IMR-90 (cell line): ENCODE results near the gene DUSP9. TPM values are rescaled to one million over a fixed set of nuclear protein-coding genes. Genes with fewer than 3 reads are reported as not detected.
A peak's percentile ranks its signal among the peaks of the same experiment; 100 is the strongest.

ENCODE experiments used
- ATAC-seq: fragments of 200-7000 bp; cut with Tn5 transposase; 2 replicates; pipeline ENCODE4 v1.9.1; 2020; ENCODE audit warnings: low read depth, mild to moderate bottlenecking, moderate library complexity
- BruUV-seq: library from RNA; stranded (reverse); fragments of 400-500 nt; replicated peaks from 2 replicates; lab custom pipeline; 2021; lab: Mats Ljungman, UMichigan
- CTCF ChIA-PET: fragments of 300-600 bp; formaldehyde crosslinking; extraction: SDS; loops from one replicate; lab custom pipeline; 2021; ENCODE audit warnings: antibody characterized with exemption; lab: Yijun Ruan, JAX
- POLR2A ChIA-PET: fragments of 300-600 bp; sonication (Branson Sonifier 250); formaldehyde crosslinking; loops from one replicate; lab custom pipeline; 2022; ENCODE audit warnings: antibody characterized with exemption; ENCODE audit not compliant: unreplicated experiment; lab: Charles Lee
- DNase-seq: peaks from one replicate; pipeline ENCODE4 v3.0.0; 2013
- H2AFZ ChIP-seq: replicated peaks from 2 replicates; pipeline ENCODE3; 2013; ENCODE audit warnings: low read length, mild to moderate bottlenecking; ENCODE audit not compliant: poor library complexity
- H2AK5ac ChIP-seq: 2 replicates; pipeline ENCODE4 v1.6.1; 2013; ENCODE audit warnings: low read depth, low read length, inconsistent platforms
- H2AK9ac ChIP-seq: replicated peaks from 2 replicates; pipeline ENCODE3; 2013; ENCODE audit warnings: mild to moderate bottlenecking, low read depth, low read length, moderate library complexity; ENCODE audit not compliant: poor library complexity
- H2BK120ac ChIP-seq: 2 replicates; pipeline ENCODE4 v1.6.1; 2013; ENCODE audit warnings: low read depth, low read length, inconsistent platforms
- H2BK15ac ChIP-seq: 3 replicates; pipeline ENCODE4 v1.6.1; 2013; ENCODE audit warnings: low read depth, low read length, inconsistent platforms
- H2BK20ac ChIP-seq: 2 replicates; pipeline ENCODE4 v1.6.1; 2013; ENCODE audit warnings: low read depth, mild to moderate bottlenecking, inconsistent platforms, low read length, moderate library complexity
- H2BK5ac ChIP-seq: 2 replicates; pipeline ENCODE4 v1.6.1; 2013; ENCODE audit warnings: mild to moderate bottlenecking, low read depth, low read length, inconsistent platforms; ENCODE audit not compliant: poor library complexity, severe bottlenecking
- H3K14ac ChIP-seq: replicated peaks from 2 replicates; pipeline ENCODE4 v1.6.1; 2013; ENCODE audit warnings: low read depth, low read length, inconsistent platforms
- H3K18ac ChIP-seq: 2 replicates; pipeline ENCODE4 v1.6.1; 2013; ENCODE audit warnings: low read depth, low read length, control low read depth
- H3K23ac ChIP-seq: 2 replicates; pipeline ENCODE4 v1.6.1; 2013; ENCODE audit warnings: low read depth, low read length, inconsistent platforms
- H3K27ac ChIP-seq: 2 replicates; pipeline ENCODE4 v1.5.1; 2013; ENCODE audit warnings: mild to moderate bottlenecking, control low read depth, low read length; ENCODE audit not compliant: insufficient read depth
- H3K27me3 ChIP-seq: 2 replicates; pipeline ENCODE4 v1.6.1; 2013; ENCODE audit warnings: low read length; ENCODE audit not compliant: control insufficient read depth, insufficient read depth
- H3K36me3 ChIP-seq: 2 replicates; pipeline ENCODE4 v1.6.1; 2013; ENCODE audit warnings: low read length, mixed read lengths; ENCODE audit not compliant: control insufficient read depth, insufficient read depth
- H3K4ac ChIP-seq: 2 replicates; pipeline ENCODE4 v1.6.1; 2013; ENCODE audit warnings: low read depth, low read length, inconsistent platforms
- H3K4me1 ChIP-seq: 2 replicates; pipeline ENCODE4 v1.6.1; 2013; ENCODE audit warnings: low read length, mixed read lengths; ENCODE audit not compliant: control insufficient read depth, insufficient read depth
- H3K4me2 ChIP-seq: 2 replicates; pipeline ENCODE4 v1.6.1; 2013; ENCODE audit warnings: low read depth, mild to moderate bottlenecking, control low read depth, low read length, moderate library complexity
- H3K4me3 ChIP-seq: 2 replicates; pipeline ENCODE4 v1.5.1; 2013; ENCODE audit warnings: low read depth, mild to moderate bottlenecking, control low read depth, low read length, moderate library complexity; ENCODE audit not compliant: insufficient read depth
- H3K56ac ChIP-seq: 2 replicates; pipeline ENCODE4 v1.6.1; 2013; ENCODE audit warnings: low read length, inconsistent platforms; ENCODE audit not compliant: insufficient read depth; ENCODE audit errors: extremely low read depth
- H3K79me1 ChIP-seq, 2 experiments: 2 replicates each; pipeline ENCODE4 v1.6.1; 2013; ENCODE audit warnings: low read length in 2 of 2, inconsistent platforms in 1 of 2, low read depth in 1 of 2
- H3K9ac ChIP-seq: 2 replicates; pipeline ENCODE4 v1.6.1; 2013; ENCODE audit warnings: low read depth, low read length, control low read depth
- H3K9me1 ChIP-seq: 2 replicates; pipeline ENCODE4 v1.6.1; 2013; ENCODE audit warnings: low read length, inconsistent platforms; ENCODE audit not compliant: insufficient read depth
- H3K9me3 ChIP-seq: 2 replicates; pipeline ENCODE4 v1.6.1; 2013; ENCODE audit warnings: low read length; ENCODE audit not compliant: control insufficient read depth, insufficient read depth
- H4K20me1 ChIP-seq: 2 replicates; pipeline ENCODE4 v1.6.1; 2013; ENCODE audit warnings: low read length, inconsistent platforms; ENCODE audit not compliant: insufficient read depth
- H4K5ac ChIP-seq: 2 replicates; pipeline ENCODE4 v1.6.1; 2013; ENCODE audit warnings: mild to moderate bottlenecking, low read depth, low read length, control low read depth
- H4K8ac ChIP-seq, 2 experiments: 2 replicates each; pipeline ENCODE4 v1.6.1; 2013; ENCODE audit warnings: low read depth in 2 of 2, low read length in 2 of 2, control low read depth in 1 of 2, inconsistent platforms in 1 of 2
- H4K91ac ChIP-seq: 2 replicates; pipeline ENCODE4 v1.6.1; 2013; ENCODE audit warnings: low read depth, low read length, inconsistent platforms; ENCODE audit not compliant: insufficient read depth
- BHLHE40 ChIP-seq: fragments of 150-350 bp; IDR thresholded peaks from 2 replicates; pipeline ENCODE4 v1.6.1; 2016; ENCODE audit warnings: mild to moderate bottlenecking, low read depth, low read length
- CEBPB ChIP-seq: IDR thresholded peaks from 2 replicates; pipeline ENCODE4 v1.6.1; 2012; ENCODE audit warnings: low read depth, low read length, improper control_type of control experiment
- CTCF ChIP-seq: conservative IDR thresholded peaks from 2 replicates; pipeline ENCODE4 v1.5.1; 2012; ENCODE audit warnings: mild to moderate bottlenecking, low read depth, low read length, improper control_type of control experiment
- ELK1 ChIP-seq: fragments of 150-350 bp; IDR thresholded peaks from 2 replicates; pipeline ENCODE4 v1.6.1; 2016; ENCODE audit warnings: low read depth, mild to moderate bottlenecking, low read length, moderate library complexity, borderline replicate concordance
- FOS ChIP-seq: fragments of 150-350 bp; IDR thresholded peaks from 2 replicates; pipeline ENCODE4 v1.6.1; 2016; ENCODE audit warnings: low read depth, low read length
- MAFK ChIP-seq: IDR thresholded peaks from 2 replicates; pipeline ENCODE4 v1.6.1; 2012; ENCODE audit warnings: low read depth, low read length, improper control_type of control experiment
- MAZ ChIP-seq: IDR thresholded peaks from 2 replicates; pipeline ENCODE4 v1.6.1; 2012; ENCODE audit warnings: low read depth, mild to moderate bottlenecking, low read length, improper control_type of control experiment, moderate library complexity, borderline replicate concordance
- MXI1 ChIP-seq: IDR thresholded peaks from 2 replicates; pipeline ENCODE4 v1.6.1; 2012; ENCODE audit warnings: low read depth, mild to moderate bottlenecking, low read length, moderate library complexity, borderline replicate concordance
- POLR2A ChIP-seq: IDR thresholded peaks from 2 replicates; pipeline ENCODE4 v1.6.1; 2012; ENCODE audit warnings: mild to moderate bottlenecking, low read depth, low read length
- RCOR1 ChIP-seq: IDR thresholded peaks from 2 replicates; pipeline ENCODE4 v1.6.1; 2012; ENCODE audit warnings: mild to moderate bottlenecking, low read length, improper control_type of control experiment; ENCODE audit not compliant: insufficient replicate concordance
- SMC3 ChIP-seq: fragments of 150-350 bp; IDR thresholded peaks from 2 replicates; pipeline ENCODE4 v1.6.1; 2016; ENCODE audit warnings: low read depth, mild to moderate bottlenecking, antibody characterized with exemption, low read length, moderate library complexity
- WGBS, 2 experiments: methylation state at CpG; one replicate each; pipeline versions ENCODE4 v1.1.5 to v1.1.7; 2013; ENCODE audit warnings: missing lambda C conversion rate in 2 of 2; ENCODE audit not compliant: insufficient read length in 1 of 2; ENCODE audit errors: extremely low coverage in 2 of 2; 5-methylcytosine and 5-hydroxymethylcytosine counted together
- dilution Hi-C: fragments of 300-500 bp; cut with HindIII; formaldehyde crosslinking; loops from one replicate; pipeline ENCODE4 v1.14.3; 2018; ENCODE audit warnings: low sequenced_read_pairs; ENCODE audit not compliant: unreplicated experiment
- in situ Hi-C: fragments of 300-500 bp; cut with MboI; formaldehyde crosslinking; loops from 3 replicates; pipeline ENCODE4 v1.14.3; 2019; ENCODE audit warnings: low sequenced_read_pairs, inconsistent platforms, mixed read lengths
- intact Hi-C: fragments of 100-400 bp; cut with micrococcal nuclease; formaldehyde crosslinking; loops from 2 replicates; pipeline ENCODE4 v1.10.0; 2022
- polyA plus RNA-seq, 3 experiments: library from polyadenylated mRNA; depleted of rRNA; stranded (reverse); fragments of >200 nt; gene quantifications; 2 replicates each; pipeline ENCODE4 v1.2.3, GENCODE V29; 2012; ENCODE audit warnings: low replicate concordance in 1 of 3
- total RNA-seq: library from RNA; depleted of rRNA; stranded (reverse); fragments of >200 nt; gene quantifications from 2 replicates; pipeline ENCODE4 v1.2.3, GENCODE V29; 2012

DUSP9 gene
- total and polyA plus RNA-seq, 2 of the 4 experiments (the other 2 are of a cell fraction): under 0.01 to 0.09 TPM

GRCh38 chrX:153672531-153673427 lies 25.8 kb downstream of the DUSP9 start (continued):
- no peak for TF ChIP-seq RCOR1

- H3K4me2 ChIP-seq: no peak within 1 kb of the TSS
- no peak within 1 kb of the TSS for H3K56ac ChIP-seq
- H3K36me3 ChIP-seq: no peaks in the 10 kb centered on the region
- no peak within 1 kb of the TSS for H3K23ac ChIP-seq
- H2AFZ ChIP-seq: peak within 1 kb of the TSS; percentile 62
- no peak within 1 kb of the TSS for H4K5ac ChIP-seq
- no peak within 1 kb of the TSS for H3K27ac ChIP-seq
- no peaks in the 10 kb centered on the region for H3K4me1 ChIP-seq
- H4K91ac ChIP-seq: no peak within 1 kb of the TSS
- 45% methylated on average over 30 of the region's 98 CpGs; no CpG with 5 or more reads in 1 of the 2 experiments for WGBS, 2 experiments
- H2AK5ac ChIP-seq: no peak within 1 kb of the TSS
- ChIA-PET CTCF (no interaction called here), POLR2A (no interaction called here)
- H2AK9ac ChIP-seq: peak within 1 kb of the TSS; percentile 26
- intact Hi-C loops: no loop called here
- no peak within 1 kb of the TSS for H3K18ac ChIP-seq
- H3K9ac ChIP-seq: no peak within 1 kb of the TSS
- in situ Hi-C loops: loop anchor here (25.0 kb wide), 1 partner anchor 711 kb away; no protein-coding TSS in a partner anchor
- dilution Hi-C loops: no loop called here
- no peak within 1 kb of the TSS for H3K4me3 ChIP-seq
- no peak within 1 kb of the TSS for H2BK15ac ChIP-seq
- peaks cover 4% of the 10 kb centered on the region; the same call in 1 of the 2 replicates for H3K9me3 ChIP-seq
- H2BK120ac ChIP-seq: no peak within 1 kb of the TSS
- H4K8ac ChIP-seq: no peak within 1 kb of the TSS
- H3K27me3 ChIP-seq: peaks cover 22% of the 10 kb centered on the region
- no peak within 1 kb of the TSS for H3K4ac ChIP-seq
- no TSS peak for BruUV-seq
- no peak within 1 kb of the TSS for H3K14ac ChIP-seq
- no peaks in the 10 kb centered on the region for H3K9me1 ChIP-seq
- H2BK5ac ChIP-seq: no peak within 1 kb of the TSS
- no peaks in the 10 kb centered on the region; the same call in 1 of the 2 replicates for H4K20me1 ChIP-seq
- no peak for TF ChIP-seq SMC3
- TF ChIP-seq MAFK: no peak
- TF ChIP-seq ELK1: no peak
- TF ChIP-seq FOS: no peak
- no peak for TF ChIP-seq POLR2A
- no peak for TF ChIP-seq CEBPB
- no peak for TF ChIP-seq BHLHE40
- TF ChIP-seq CTCF: no peak
- TF ChIP-seq MXI1: no peak
- TF ChIP-seq MAZ: no peak
- DNase-seq: no peak
- H3K79me1 ChIP-seq: no peaks in the 10 kb centered on the region
- no peak for ATAC-seq
- H2BK20ac ChIP-seq: no peak within 1 kb of the TSS
These were observed 26.6 kb downstream of the DUSP9 start, which contains the start of gene PNCK for GRCh38 chrX:153673428-153674218. Gene PNCK, minus strand, starts transcription at chrX:153673813. Its CDS starts 737 bp downstream, at chrX:153673076.
